Measurements from ENCODE around the gene TCF4. TPM values are rescaled to one million over a fixed set of nuclear protein-coding genes. Genes with fewer than 3 reads are reported as not detected.

Gene TCF4
- total RNA-seq, 1 donor from 2014 or later, result 4.5 TPM

GRCh38 chr18:55224086-55224625, 363.8 kb downstream of the TCF4 start:
- intact Hi-C loops (cut with micrococcal nuclease), result no loop called here

- intact Hi-C loops (cut with micrococcal nuclease), result no loop called here
These were observed 366.4 kb downstream of the TCF4 start for GRCh38 chr18:55221622-55222021.

- intact Hi-C loops (cut with micrococcal nuclease), result no loop called here
These were observed 367.5 kb downstream of the TCF4 start for GRCh38 chr18:55220523-55220922.

GRCh38 chr18:55219823-55220222, 368.2 kb downstream of the TCF4 start:
- intact Hi-C loops (cut with micrococcal nuclease), result no loop called here

GRCh38 chr18:55219059-55219458, 368.9 kb downstream of the TCF4 start:
- intact Hi-C loops (cut with micrococcal nuclease), result no loop called here

GRCh38 chr18:55214969-55215368, 373.0 kb downstream of the TCF4 start:
- intact Hi-C loops (cut with micrococcal nuclease), result no loop called here

- intact Hi-C loops (cut with micrococcal nuclease), result no loop called here
These were observed 373.5 kb downstream of the TCF4 start for GRCh38 chr18:55214534-55214933.

GRCh38 chr18:55213586-55213985, 374.4 kb downstream of the TCF4 start:
- intact Hi-C loops (cut with micrococcal nuclease), result no loop called here

GRCh38 chr18:55206927-55207326, 381.1 kb downstream of the TCF4 start:
- intact Hi-C loops (cut with micrococcal nuclease), result no loop called here

- intact Hi-C loops (cut with micrococcal nuclease), result no loop called here
These were observed 385.6 kb downstream of the TCF4 start for GRCh38 chr18:55202232-55202917.

GRCh38 chr18:55199291-55199963, 388.6 kb downstream of the TCF4 start:
- intact Hi-C loops (cut with micrococcal nuclease), result no loop called here

GRCh38 chr18:55195863-55196262, 392.1 kb downstream of the TCF4 start:
- intact Hi-C loops (cut with micrococcal nuclease), result no loop called here

- intact Hi-C loops (cut with micrococcal nuclease), result no loop called here
These were observed 398.0 kb downstream of the TCF4 start for GRCh38 chr18:55189972-55190371.

- intact Hi-C loops (cut with micrococcal nuclease), result no loop called here
These were observed 401.4 kb downstream of the TCF4 start for GRCh38 chr18:55186588-55186987.

- intact Hi-C loops (cut with micrococcal nuclease), result no loop called here
These were observed 402.6 kb downstream of the TCF4 start for GRCh38 chr18:55185391-55185790.

GRCh38 chr18:55179835-55180234, 408.2 kb downstream of the TCF4 start:
- intact Hi-C loops (cut with micrococcal nuclease), result loop anchor here (5.0 kb wide), 1 partner anchor 52 kb away; no protein-coding TSS in a partner anchor

- intact Hi-C loops (cut with micrococcal nuclease), result no loop called here
These were observed 408.6 kb downstream of the TCF4 start for GRCh38 chr18:55179425-55179824.

GRCh38 chr18:55173291-55173690, 414.7 kb downstream of the TCF4 start:
- intact Hi-C loops (cut with micrococcal nuclease), result no loop called here

Measured in T-helper 2 cell treated with Interferon-gamma antibody and Interleukin-4, amounts not matched to agents 100 ng/mL and 5 ng/mL, for 36 hours (primary cell).